NCI-H2029 (cell line): ENCODE data around the gene IL4I1.
"Not testable (repeated sequence)": the region's sequence is repeated elsewhere in the genome, so short reads cannot be mapped to it uniquely, and the experiment has no call there.

Experiments used
- DNase-seq: peaks from one replicate; lab custom pipeline; 2025; lab: John Stamatoyannopoulos, UW

Gene IL4I1, protein sequence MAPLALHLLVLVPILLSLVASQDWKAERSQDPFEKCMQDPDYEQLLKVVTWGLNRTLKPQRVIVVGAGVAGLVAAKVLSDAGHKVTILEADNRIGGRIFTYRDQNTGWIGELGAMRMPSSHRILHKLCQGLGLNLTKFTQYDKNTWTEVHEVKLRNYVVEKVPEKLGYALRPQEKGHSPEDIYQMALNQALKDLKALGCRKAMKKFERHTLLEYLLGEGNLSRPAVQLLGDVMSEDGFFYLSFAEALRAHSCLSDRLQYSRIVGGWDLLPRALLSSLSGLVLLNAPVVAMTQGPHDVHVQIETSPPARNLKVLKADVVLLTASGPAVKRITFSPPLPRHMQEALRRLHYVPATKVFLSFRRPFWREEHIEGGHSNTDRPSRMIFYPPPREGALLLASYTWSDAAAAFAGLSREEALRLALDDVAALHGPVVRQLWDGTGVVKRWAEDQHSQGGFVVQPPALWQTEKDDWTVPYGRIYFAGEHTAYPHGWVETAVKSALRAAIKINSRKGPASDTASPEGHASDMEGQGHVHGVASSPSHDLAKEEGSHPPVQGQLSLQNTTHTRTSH

GRCh38 chr19:49896863-49897621, at the start of gene IL4I1:
TSS of gene IL4I1 (minus strand) at chr19:49896887. CDS start at chr19:49896160, 727 bp downstream.
- DNase-seq = no peak

GRCh38 chr19:49946415-49946814, 49.7 kb upstream of the IL4I1 start:
- DNase-seq = no peak

DNA sequence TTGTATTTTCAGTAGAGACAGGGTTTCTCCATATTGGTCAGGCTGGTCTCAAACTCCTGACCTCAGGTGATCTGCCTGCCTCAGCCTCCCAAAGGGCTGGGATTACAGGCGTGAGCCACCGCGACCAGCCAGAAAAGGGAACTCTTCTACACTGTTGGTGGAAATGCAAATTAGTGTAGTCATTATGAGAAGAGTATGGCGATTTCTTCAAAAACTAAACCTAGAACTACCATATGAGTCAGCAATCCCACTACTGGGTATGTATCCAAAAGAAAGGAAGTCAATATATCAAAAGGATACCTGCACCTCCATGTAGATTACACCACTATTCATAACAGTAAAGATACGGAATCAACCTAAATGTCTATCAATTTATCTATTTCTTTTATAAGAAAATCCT, 47.9 kb upstream of the IL4I1 start:
- DNase-seq = not testable (repeated sequence)

DNA sequence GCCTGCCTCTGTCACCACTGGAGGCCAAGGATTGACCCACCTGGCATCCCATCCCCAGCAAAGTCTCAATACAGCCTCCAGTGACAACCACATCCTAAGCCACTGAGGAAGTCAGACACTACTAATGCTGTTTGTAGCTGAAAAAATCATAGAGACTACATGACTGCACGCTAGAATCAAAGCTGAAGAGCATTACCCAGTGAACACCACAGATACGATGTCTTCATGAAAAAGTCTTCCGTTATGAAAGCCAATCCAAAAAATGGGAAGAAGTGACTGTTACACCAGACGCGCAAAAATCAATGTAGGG, 43.8 kb upstream of the IL4I1 start:
- no peak for DNase-seq

DNA sequence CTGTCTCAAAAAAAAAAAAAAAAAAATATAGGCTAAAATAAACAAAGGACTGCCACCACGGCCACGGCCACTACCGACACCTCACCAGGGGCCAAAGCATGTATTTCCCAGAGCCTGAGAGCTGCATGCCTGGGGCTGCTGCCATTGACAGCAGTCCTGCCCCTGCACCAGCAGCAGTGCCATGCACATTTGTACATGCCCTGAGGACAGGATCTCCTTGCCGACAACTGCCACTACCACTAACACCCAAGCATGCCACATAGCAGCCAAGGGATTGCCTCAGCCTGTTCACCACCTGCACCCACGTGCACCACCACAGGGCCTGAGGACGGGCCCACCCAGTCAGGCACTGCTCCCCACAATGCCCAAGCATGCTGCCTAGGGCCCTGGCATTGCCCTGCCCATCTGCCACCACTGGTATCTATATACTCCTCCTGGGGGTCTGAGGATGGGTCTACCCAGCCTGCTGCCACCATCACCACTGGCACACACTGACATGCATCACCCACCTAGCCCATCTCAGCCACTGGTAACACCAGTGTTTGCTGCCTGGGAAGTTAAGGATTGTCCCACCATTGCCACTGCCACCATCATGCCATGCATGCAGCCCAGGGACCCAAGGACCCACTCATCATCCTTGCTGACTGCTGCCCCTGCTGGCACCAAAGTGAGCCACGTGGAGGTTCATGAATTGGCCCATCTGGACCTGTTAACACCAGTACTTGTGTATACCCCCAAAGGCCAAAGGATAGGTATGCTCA, 43.2 kb upstream of the IL4I1 start:
- DNase-seq = no peak

DNA sequence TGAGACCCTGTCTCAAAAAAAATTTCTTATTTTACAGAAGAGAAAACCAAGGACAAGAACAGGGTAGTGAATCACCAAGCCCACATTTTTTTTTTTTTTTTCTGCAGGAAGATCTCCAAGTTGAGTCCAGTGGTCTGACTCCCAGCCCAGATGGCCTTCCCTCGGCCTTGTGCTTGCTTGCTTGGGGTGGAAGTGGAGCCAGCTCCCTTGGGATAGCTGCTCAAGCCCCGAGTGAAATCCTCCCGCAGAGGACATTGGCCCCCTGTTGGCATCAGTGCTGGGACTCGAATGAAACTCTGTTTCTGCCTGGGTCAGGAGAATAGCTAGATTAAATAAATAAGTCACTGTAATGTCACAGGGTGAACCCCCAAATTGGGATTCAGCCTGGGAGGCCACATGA, 42.0 kb upstream of the IL4I1 start:
- no peak for DNase-seq

DNA sequence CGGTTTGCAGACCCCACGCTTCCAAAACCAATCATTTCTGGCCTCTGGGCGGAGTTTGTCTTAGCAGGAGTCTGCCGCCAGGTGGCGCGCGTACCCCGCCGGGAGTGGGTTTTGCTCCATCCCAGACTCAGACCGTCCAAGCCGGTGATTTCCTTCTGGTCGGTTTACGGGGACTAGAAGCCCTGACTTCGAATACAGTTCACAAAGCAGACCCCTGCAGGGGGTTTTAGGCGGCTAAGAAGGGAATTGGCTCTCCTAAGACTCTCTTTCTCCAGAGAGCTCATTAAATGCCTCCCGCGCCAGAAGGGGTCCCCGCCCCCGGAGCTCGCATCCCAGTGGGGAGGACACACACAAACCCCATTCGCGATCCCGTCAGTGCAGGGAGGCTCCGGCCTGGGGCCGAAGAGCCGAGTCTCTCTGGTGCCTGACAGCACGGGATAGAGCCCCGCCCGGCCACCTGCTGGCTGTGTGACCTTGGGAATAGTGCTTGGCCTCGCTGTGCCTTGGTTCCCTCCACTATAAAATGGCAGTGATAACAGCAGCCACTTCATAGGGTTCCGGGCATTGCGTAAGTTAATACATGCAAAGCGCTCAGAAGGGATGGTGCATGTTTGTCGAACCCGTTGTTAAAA, 41.2 kb upstream of the IL4I1 start:
- peak; percentile 53 for DNase-seq

GRCh38 chr19:49936549-49936948, 39.9 kb upstream of the IL4I1 start:
- no peak for DNase-seq

GRCh38 chr19:49933643-49934042, 37.0 kb upstream of the IL4I1 start:
- DNase-seq = no peak

DNA sequence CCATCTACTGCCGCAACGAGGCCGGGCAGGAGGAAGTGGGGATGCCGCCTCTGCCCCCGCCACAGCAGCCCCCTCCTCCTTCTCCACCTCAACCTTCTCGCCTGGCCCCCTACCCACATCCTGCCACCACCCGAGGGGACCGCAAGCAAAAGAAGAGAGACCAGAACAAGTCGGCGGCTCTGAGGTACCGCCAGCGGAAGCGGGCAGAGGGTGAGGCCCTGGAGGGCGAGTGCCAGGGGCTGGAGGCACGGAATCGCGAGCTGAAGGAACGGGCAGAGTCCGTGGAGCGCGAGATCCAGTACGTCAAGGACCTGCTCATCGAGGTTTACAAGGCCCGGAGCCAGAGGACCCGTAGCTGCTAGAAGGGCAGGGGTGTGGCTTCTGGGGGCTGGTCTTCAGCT, 36.0 kb upstream of the IL4I1 start:
- DNase-seq = no peak

- no peak for DNase-seq
These were observed 35.4 kb upstream of the IL4I1 start for GRCh38 chr19:49932041-49932451.

- no peak for DNase-seq
These were observed 34.8 kb upstream of the IL4I1 start for GRCh38 chr19:49931293-49932040.

- DNase-seq = peak; percentile 56
These were observed 33.9 kb upstream of the IL4I1 start for GRCh38 chr19:49930483-49931011.

DNA sequence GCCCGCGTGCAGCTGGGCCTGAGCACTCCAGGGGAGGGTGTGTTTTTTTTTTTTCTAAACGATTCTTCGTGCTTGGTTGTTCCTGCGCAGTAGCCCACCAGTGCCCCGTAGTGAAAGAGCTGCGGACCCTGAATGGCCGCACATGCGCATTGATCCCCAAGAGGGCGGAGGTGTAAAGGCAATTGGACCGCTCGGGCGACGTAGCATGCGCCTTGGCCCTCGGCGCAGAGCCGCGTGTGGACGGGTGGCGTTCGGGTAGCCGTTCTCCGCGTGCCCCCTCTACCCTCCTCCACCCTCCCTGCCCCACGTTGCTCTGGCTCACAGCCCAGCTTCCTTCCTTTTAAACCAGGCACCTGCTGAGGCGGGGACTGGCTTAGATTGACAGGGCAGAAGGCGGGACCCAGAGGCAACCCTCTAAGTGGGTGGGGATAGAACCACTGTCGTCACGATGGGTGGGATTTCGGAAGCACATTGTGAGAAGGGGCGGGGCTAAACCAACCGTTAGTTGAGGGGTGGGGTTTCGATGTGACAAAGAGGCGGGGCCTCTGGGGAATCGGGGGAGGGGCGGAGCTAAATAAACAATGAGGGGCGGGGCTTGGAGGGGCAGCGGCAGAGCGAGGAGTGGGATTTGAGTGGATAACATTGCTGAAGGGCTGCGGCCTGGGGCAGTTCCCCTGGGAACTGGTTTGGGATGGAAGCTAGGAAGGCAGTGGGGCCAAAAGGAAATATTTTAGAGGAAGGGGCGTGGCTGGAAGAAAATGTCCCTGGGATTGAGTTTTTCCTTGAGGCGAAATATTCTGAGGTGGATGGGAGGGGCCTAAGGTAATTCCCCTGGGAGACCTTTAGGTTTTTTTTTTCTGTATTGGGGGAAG, 33.2 kb upstream of the IL4I1 start:
- peak; percentile 97 for DNase-seq

- DNase-seq = peak; percentile 91
These were observed 32.5 kb upstream of the IL4I1 start, which contains the start of the genes ATF5 and NUP62 for GRCh38 chr19:49929121-49929610. TSS of gene ATF5 (plus strand) at chr19:49929205. CDS start at chr19:49930851, 1,646 bp downstream. TSS of gene NUP62 (minus strand) at chr19:49929504. CDS start at chr19:49909807, 19,697 bp downstream.

- no peak for DNase-seq
These were observed 31.0 kb upstream of the IL4I1 start for GRCh38 chr19:49927526-49928264.

DNA sequence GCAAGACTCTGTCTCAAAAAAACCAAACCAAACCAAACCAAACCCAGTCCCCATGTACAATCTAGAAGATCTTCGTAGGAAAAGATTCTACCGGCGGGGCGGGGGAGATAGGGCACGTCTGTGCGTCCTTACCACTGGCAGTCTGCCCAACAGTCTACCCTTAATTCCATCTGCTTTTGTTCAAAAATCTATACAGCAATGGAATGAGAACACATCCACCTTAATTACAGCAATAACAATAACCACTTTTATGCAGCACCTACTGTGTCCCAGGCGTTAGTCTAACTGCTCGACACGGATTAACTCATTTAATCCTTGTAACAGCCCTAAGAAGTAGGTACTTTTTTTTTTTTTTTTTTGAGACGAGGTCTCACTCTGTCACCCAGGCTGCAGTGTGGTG, 29.8 kb upstream of the IL4I1 start:
- no peak for DNase-seq

DNA sequence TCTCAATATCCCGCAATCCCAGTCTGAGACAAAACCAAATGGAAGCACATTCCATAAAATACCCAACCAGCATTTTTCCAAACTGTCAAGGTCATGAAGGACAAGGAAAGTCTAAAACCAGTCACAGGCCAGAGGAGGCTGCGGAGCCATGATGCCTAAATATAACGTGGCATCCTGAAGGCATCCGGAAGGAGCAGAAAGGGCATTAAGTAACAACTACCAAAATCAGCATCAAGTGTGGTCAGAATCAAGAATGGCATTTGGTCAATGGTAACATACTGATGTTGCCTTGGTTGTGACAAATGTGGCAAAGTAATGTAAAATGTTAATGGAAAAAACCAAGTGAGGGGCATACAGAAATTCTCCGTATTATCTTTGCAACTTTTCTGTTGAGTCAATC, 28.8 kb upstream of the IL4I1 start:
- no peak for DNase-seq

GRCh38 chr19:49924881-49925210, 28.2 kb upstream of the IL4I1 start:
- DNase-seq = not testable (repeated sequence)
